Kasumi-1 (cell line): ENCODE data around the gene NAT8L.

Experiments used
- DNase-seq, 2 experiments: peaks; one replicate each; lab custom pipeline; 2025; lab: John Stamatoyannopoulos, UW

The NAT8L gene

DNA sequence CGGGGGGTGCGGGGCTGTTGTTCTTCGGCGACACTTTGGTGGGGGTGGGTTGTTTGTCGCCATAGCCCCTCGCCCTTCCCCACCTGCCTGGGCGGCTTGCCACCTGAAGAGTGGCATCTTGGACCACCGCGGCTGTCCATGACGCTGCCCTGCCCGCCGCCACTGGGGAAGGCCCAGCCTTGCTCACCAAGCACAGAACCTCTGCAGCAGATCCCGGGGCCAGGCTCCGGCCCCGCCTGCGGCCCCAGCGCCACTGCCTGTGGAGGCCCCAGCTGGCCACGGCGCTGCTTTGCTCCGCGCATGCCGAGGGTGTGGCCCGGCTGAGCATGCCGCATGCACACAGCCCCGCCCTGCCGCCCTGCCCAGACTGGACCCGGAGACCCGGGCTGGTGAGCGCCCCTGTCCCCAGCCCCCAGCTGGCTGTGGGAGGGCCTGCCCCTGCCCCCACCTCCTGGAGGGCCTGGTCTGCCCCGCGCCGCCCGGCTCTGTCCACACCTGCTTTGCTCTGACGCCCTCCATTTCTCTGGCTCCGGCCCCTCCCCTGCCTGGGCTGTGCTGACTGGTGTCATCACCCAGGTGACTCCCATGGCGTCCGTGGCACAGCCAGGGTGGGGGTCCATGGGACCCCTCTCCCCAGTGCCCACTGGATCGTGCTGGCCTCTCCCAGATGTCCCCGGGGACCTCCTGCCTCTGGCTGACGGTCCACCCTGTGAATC is 5.3 kb downstream of the NAT8L start:
- DNase-seq: no peak

DNA sequence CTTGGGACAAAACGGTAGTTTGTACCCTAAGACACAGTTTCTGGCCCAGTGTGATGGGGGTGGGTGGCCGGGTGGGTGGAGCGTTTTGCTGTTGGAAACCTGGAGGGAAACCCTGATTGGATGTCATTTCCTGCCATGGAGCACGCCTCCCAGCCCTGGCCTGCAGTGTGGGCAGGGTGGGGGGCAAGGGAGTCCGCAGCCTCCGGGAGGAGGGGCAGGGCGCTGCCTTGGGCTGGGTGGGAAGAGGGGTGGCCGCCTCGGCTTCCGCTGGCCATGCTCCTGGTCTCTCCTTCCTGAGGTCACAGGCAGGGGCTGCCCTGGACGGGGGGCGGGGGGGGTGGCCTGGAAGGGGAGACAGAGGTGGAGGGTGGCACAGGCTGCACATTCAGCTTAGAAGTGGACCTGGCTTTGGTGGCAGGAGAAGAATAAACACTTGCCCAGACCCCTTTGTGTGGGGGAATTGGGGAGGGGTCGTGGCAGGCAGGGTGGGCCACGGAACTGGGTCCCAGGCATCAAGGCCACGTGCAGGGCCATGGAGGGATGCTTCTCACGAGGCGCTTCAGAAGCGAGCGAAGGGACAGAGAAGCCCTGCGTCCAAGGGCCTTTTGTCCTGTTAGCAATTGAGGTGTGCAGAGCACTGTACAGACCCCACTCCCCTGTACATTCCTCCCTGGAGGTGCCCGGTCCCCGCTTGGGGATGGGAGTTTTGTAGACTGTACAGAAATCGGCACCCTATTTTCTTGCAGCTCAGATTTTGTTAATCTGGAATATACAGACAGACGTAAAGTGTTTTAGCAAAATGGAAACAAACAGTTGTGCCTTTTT is 6.2 kb downstream of the NAT8L start:
- no peak for DNase-seq

DNA sequence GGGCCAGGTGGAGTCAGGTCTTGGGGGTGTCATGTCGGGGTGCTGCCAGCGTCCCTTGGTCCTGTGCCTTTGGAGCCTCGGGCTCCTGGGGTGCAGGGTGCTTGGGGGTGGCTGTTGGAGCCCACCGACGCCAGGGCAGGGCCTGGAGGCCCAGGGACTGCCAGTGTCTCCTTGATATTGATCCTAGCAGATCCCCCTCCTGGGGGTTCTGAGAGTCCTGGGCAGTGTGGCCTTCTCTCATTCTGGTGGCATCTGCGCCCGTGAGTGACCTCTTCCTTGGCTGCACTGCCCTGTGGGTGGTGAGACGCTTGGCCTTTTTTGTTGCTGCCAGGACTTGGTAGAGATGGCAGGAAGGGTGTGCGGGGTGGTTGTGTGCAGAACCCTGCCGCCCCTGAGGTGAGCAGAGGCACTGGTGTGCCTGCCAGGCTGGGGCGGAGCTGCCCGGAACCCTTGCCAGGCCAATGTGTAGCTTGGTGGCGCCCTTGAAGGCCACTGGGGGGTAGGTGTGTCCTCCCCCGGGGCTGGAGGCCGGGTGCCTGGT is 7.0 kb downstream of the NAT8L start:
- no peak for DNase-seq

DNA sequence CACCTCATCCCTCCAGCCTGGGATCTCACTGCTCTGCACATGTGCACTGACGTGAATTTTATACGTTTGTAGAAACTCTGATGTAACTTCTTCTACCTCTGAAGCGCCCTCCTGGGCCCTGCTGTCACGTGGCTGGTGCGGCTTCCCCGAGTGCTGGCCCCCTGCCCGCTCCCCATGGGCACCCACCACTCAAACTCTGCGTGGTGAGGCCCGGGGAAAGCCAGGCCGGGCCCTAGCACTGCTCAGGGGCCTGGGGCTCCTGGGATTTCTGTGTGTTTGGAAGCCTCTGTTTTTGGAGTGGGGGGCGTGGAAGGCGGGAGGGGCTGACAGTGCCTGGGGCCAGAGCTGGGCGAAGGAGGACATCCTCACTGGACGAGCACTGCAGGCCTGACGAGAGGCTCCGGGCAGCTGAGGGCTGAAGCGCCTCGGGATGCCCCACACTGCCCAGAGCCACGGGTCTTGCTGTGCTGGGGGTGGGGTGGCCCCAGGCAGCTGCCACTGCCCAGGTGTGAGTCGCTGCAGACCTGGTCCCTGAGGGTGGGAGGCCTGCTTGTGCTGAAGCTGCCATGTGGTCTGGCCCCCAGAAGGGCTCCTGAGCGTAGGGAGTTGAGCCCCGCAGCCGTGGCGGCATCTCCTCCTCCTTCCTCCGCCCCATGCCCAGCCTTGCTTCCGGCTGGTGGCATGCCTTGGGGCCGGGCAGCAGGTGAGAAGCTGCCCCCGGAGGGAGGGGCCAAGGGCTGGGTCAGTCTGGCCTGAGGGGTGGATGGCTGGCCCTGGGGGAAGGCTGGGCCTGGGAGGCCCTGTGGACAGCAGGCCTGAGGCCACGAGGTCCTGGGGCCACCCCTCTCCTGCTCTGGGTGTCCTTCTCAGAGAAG is 7.7 kb downstream of the NAT8L start:
- no peak for DNase-seq

DNA sequence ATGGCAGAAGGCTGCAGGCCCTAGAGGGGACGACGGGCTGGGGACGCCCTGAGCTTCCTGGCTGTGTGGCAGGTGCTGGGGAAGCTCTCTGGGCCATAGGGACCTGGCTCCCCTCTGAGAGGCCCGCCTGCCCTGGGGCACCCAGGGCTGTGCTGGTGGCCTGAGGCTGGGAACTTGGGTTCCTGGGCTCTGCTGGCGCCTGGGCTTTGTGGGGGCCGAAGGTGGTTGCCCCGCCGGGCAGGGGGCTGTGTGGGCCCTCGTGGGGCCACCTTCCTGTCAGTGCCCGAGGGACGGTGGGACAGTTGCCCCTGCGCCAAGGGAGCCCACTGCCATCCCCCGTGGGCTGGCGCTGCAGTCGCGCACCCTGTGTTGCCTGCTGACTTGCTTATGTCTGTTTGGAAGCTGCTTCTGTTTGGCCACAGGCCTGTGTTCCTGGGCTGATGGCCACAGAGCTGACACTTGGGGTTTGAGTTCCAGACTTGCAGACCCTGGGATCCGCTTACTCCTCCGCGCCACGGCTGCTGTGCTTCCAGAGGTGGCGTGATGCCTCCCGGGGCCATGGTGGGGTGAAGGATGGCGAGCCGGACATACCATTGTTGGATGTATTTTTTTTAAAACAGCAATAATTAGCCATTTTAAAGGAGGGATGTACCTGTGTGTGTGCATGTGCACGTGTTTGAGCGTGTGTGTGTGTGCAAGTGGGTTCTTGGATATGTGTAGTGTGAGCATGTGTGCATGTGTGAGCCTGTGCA is 8.5 kb downstream of the NAT8L start:
- no peak for DNase-seq

DNA sequence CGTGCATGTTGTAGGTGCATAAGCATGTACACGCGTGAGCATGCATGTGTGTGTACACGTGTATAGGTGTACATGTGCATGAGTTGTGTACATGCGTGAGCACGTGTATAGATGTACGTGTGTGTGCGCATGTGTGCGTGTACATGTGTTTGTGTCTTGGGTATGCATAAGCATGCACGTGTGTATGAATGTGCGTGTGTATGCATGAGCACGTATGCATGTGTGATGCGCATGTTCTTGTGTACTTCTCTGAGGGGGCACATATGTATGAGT is 9.0 kb downstream of the NAT8L start:
- no peak for DNase-seq

DNA sequence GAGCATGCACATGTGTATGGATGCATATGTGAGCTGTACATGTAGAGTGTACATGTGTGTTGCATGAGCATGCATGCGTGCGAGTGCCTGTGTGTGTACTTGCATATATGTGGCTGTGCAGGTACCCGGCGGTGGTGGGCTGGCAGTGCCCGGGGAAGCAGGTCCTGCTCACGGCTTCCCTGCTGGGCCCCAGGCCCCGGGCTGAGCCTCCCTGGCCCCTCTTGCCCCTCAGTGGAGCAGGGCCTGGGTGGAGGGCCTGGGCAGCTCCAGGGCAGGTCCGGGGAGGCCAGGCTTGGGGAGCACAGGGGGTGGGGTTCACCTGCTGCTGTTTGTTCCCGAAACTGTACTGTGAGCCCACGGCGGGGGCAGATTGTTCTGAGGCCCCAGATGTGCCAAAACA is 9.4 kb downstream of the NAT8L start:
- DNase-seq: no peak

DNA sequence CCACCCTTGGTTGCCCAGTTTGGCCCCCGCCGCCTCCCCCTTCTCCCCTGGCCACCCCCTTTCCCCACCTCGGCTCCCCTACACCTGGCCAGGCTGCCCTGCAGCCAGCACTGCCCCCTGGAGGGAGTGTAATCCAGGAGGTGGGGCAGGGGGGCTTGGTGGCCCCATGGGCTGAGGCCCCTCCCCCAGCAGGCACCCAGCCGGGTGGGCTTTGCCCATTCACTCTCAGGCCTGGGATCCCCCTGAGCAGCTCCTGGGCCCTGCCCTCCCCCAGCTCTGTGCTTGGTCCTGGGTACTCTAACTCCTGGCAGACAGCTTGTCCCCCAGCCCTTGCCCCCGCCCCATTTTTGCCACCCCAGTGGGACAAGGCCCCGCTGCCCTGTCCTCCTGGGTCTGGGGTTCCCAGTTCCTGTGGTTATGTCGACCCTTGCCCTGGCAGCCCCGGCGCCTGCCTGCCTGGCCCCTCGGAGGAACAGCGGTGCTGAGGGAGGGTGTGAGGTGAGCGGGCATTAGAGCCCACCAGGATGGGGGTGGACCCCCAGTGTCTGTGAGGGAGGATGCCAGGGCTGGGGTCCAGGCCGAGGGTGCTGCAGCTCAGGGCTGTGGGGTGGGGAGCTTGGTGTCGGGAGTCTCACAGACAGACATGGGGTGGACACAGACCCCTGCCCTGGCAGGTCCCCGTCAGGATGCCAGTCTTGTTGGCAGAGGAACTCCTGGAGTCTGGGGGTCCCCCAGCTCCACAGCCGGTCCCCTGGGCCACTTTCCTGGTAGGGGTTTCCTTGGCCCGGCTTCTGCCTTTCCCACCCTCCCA is 10.2 kb downstream of the NAT8L start:
- DNase-seq: no peak

DNA sequence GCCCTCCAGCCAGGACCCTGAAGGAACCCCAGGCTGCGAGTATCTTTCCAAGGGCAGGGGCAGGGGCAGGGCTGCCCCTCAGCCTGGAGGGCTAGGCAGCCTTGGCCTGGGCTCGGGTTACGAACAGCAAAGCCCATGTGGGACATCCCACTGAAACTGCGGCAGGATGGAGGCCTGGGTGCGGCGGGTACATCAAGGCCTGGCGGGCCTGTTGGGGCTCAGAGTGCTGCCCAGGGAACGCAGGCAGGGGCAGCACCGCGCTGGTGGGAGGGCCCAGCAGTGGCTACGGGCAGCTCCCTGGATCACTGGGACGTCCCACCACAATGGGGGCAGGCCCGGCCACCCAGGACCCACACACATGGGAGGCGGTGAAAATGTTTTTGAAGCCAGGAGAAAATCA is 10.9 kb downstream of the NAT8L start:
- no peak for DNase-seq

DNA sequence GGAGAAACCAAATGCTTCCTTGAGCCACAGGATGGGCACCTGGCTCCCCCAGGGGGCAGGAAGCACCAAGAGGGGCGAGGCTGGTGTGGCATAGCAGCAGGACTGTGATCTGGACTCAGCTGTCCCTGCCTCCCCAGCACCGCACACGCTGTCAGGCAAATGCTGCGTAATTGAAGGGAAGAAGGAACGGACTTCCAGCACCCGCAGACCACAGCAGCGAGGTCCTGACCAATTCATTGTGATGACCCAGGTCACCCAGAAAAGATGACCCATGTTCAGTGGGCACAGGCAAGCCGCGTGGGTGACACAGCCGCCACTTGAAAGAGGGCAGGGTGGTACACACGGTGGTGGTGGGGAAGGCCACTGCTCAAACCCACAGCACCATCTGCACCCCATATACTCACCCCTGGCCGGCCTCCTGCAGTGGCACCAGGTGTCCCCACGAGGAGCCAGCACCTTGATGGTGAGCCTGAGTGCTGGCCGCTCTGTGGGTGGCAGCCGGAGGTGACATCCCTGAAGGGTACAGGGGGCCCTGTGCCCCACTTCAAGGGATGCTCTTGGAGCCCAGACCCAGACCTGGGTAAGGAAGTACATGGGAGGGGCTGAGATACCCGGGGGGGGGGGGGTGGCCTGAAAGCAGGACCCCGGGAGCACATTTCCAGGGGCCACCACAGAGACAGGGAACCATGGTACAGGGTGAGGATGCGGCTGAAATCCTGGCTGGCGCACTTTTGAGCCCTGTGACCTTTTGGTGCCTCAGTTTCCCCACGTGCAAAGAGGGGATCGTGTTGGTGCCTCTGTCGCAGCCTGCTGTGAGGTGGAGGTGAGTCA is 11.5 kb downstream of the NAT8L start:
- DNase-seq: no peak

DNA sequence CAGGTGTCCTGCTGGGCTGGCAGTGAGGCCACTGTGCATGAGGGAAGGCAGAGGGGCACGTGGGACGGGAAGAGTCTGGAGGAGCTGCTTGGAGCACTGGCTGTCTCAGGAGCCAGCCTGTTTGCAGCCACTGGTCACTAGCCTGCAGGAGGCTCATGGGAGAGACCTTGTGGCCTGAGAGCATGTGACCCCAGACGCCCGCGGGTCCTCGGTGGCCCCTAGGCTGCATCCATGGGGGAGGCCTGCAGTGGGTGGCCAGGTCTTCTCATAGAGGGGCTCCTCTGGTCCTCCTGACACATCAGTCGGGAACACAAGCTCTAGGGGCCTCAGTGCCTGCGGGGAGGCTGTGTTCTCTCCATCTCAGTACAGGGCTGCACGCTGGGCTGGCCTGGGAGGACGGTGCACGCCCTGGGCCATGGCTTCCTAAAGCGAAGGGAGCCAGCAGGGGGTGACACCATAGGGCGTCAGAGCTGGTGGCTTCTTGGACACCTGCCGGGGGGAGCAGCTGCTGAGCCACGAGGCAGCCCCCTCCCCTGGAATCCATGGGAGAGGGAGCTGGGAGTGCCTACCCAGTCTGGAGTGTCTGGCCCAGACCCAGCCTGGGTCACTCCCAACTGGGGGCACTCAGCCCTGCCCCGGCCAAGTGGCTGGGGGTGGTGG is 12.3 kb downstream of the NAT8L start:
- no peak for DNase-seq

DNA sequence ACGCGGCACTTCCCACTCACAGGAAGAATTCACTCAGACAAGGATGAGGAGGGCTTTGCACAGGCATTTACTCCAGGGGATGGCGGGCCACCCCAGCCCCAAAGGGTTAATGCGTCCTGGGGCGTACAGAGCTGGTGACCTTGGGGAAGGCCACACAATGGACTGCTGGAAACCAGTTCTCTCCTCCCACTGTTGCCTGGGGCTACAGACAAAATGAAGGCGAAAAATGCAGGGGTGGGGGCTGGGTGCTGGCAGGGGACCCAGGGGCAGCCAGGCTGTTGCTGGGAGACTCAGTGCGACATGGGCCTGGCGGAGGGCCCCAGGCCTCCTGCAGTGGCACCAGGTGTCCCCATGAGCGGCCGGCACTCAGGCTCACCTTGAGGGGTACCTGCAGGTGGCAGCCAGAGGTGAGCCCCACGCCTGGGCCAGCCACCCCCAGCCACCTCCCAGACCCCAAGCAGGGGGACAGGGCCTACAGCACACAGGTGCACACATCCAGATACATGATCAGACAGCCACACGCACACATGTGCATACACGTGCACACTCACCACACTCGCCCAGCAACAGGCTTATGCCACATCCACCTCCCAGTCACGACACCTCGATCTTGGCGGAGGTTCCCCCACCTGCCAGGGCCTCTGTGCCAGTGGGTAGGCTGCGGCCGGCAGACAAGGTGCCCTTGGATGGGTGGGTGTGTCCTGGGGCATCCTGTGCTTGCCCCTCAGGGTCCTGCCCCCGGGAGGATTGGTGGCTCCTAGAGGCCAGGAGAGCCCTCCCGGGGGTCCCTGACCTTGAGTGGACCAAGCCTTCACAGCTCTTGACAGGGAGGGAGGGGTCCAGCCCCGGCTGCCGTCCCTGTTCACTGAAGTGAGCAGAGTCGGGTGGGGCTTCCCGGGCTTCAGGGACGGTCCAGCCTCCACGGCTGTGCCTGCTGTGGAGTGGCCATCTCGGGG is 13.1 kb downstream of the NAT8L start:
- DNase-seq: no peak

DNA sequence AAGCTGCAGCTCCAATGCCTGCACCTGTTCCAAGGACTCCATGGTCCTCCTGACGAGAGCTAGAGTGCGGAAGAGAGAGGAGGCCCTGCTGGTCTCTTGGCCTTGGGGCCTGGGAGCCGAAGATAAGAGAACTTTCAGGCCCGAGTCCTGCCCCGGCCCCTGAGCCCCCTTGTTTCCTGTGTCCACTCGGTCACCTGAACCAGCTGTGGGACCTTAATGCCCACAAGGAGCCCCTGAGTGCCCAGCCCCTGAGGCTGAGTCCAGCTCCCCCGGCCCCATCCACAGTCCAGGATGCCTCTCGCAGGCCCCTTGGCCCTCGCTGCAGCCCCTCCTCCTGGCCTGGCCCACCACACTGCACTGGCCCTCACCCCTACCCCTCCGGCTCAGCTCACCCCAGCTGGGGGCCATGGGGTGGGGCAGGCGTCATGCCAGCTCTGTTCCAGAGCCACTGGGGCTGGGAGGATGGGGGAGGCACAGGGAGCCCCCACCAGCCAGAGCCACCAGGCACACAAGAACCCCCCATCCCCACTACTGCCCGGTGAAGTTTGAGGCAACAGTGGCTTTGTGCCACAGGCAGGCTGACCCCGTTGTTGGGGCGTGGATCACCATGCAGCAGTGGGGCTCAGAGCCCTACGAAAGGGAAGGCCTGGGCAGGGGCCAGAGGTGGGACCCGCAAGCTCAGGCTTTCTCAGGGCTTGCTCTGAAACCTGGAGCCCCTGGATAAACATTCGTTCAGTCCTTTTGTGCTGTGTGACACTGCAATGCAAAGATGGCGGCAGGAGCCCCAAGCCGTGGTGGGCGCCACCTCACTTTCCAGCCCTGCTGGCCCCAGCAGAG is 14.1 kb downstream of the NAT8L start:
- no peak for DNase-seq

DNA sequence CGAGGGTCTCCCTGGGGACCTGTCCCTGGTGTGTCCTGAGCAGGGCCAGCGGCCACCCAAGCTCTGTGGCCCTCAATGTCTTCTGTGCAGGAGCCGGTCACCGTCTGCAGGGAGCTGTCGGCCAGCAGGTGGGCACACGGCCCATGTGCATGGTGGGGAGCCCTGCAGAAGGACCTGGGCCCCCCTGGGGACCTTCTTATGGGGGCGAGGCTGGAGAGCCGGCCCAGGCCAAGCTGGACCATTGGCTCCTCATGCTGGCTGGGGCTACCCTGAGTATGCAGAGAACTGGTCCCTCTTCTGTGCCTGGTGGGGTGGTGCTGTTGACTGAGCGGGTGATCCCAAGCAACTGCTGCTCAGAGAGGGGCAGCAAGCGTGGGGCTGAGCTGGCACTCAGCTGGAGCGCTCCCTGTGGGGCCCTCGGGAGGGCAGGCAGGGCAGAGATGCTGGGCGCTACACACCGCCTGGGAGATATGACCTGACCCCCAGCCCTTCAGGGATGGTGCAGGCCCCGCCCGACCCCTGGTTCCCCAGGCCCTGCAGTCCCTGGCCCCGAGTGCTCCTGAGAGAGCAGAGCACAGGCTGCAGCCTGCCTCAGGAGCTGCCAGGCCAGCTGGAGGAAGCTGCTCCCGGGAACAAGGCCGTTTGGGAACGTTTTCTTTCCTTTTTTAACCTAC is 14.8 kb downstream of the NAT8L start:
- no peak for DNase-seq

DNA sequence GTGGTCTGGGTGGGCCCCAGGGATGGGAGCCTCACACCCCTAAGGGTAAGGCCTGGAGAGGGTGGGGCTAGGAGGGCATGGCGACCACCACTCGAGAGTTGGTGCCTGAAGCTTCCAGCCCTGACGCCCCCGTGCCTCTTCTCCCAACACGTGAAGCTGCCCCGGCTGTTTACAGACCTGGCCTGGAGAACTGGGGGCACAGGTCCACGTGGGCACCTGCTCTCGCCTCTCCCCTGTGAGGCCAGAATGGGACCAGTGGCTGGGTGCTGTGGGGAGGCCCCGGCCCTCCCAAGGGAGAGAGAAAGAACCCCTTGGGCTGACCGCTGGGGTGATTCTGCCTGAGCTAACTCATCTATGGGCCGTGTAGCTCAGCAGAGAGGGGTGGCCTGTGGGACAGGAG is 15.5 kb downstream of the NAT8L start:
- no peak for DNase-seq

DNA sequence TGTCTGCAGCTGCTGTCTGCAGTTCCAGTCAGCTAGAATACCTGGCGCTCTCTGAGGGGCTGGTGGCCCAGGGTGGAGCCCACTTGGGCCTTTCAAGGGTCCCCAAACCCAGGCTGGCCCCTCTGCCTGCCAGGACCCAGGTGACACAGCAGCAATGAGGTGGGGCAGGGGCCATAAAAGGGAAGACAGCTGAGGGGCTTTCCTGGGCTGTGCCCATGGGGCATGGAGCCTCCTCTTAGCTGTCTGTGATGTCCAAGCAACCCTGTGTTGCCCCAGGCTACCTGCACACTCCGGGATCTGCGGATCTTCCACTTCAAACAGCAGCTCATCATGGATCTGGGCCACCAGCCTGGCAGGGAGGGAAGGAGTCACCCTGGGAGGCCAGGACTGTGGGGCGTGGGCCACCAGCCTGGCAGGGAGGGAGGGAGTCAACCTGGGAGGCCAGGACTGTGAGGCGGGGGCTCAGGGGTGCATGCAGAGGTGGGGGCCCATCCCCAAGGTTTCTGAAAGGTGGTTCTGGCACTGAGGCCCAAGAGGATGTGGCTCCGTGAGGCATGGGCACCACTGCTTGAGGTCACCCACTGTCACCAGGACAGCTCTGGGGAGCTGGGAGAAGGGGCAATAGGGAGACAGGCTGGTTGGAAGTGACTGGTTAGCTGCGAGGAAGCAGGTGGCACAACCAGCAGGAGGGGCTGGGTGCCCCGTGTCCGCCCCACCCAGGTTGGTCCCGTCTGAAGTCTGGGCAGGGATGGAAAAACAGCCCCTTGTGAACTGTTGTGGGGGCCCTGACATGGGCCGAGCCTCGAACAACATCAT is 16.3 kb downstream of the NAT8L start:
- DNase-seq: no peak
